Measurements from ENCODE around the gene DGCR6L.
"Not testable (repeated sequence)": the region's sequence is repeated elsewhere in the genome, so short reads cannot be mapped to it uniquely, and the experiment has no call there.

The DGCR6L gene

GRCh38 chr22:20279662-20280134 is 40.2 kb downstream of the DGCR6L start:
- DNase-seq, result no peak
- Histone ChIP-seq H3K27me3 (ENCODE audit: insufficient read depth, low read length, poor library complexity) (no peaks in the 10 kb centered on the region), H3K4me3 (ENCODE audit: low read depth in 1 of 2, low read length in 2 of 2) (no peak overlapping the region), H3K9ac (ENCODE audit: low read depth, low read length) (no peak overlapping the region), H3K79me2 (ENCODE audit: insufficient read depth, low read length) (no peaks in the 10 kb centered on the region), H3K9me3 (ENCODE audit: insufficient read depth, low read length, severe bottlenecking) (no peaks in the 10 kb centered on the region), H3K4me2 (ENCODE audit: insufficient read depth, low read length) (no peak overlapping the region), H3K36me3 (ENCODE audit: insufficient read depth, low read length) (no peaks in the 10 kb centered on the region), H2AFZ (ENCODE audit: low read depth, low read length) (no peak overlapping the region), H3K27ac (ENCODE audit: low read length) (no peak overlapping the region), H4K20me1 (ENCODE audit: insufficient read depth, low read length) (no peaks in the 10 kb centered on the region), H3K4me1 (ENCODE audit: insufficient read depth, low read length) (no peaks in the 10 kb centered on the region)
- TF ChIP-seq CTCF (IDR thresholded peaks at IDR 0.05; ENCODE audit: borderline replicate concordance, extremely low read depth, low read length, poor library complexity, severe bottlenecking) (no peak), EZH2 (IDR thresholded peaks at IDR 0.05; ENCODE audit: borderline replicate concordance, low read depth, low read length, severe bottlenecking) (no peak)
- peak; percentile 53 for ATAC-seq (ENCODE audit: insufficient read depth, low read depth)

GRCh38 chr22:20278726-20279490 is 41.0 kb downstream of the DGCR6L start:
- H3K27ac ChIP-seq (ENCODE audit: low read length); ATAC-seq (ENCODE audit: insufficient read depth, low read depth); H2AFZ ChIP-seq (ENCODE audit: low read depth, low read length); H3K4me1 ChIP-seq (ENCODE audit: insufficient read depth, low read length); H3K27me3 ChIP-seq (ENCODE audit: insufficient read depth, low read length, poor library complexity); H4K20me1 ChIP-seq (ENCODE audit: insufficient read depth, low read length); H3K36me3 ChIP-seq (ENCODE audit: insufficient read depth, low read length); H3K9me3 ChIP-seq (ENCODE audit: insufficient read depth, low read length, severe bottlenecking); H3K4me2 ChIP-seq (ENCODE audit: insufficient read depth, low read length); H3K79me2 ChIP-seq (ENCODE audit: insufficient read depth, low read length); H3K4me3 ChIP-seq (ENCODE audit: low read depth in 1 of 2, low read length in 2 of 2); DNase-seq; H3K9ac ChIP-seq (ENCODE audit: low read depth, low read length): not testable (repeated sequence)

- not testable (repeated sequence) for H3K4me2 ChIP-seq (ENCODE audit: insufficient read depth, low read length); H3K27me3 ChIP-seq (ENCODE audit: insufficient read depth, low read length, poor library complexity); H3K9ac ChIP-seq (ENCODE audit: low read depth, low read length); H3K27ac ChIP-seq (ENCODE audit: low read length); H3K9me3 ChIP-seq (ENCODE audit: insufficient read depth, low read length, severe bottlenecking); DNase-seq; H2AFZ ChIP-seq (ENCODE audit: low read depth, low read length); H3K36me3 ChIP-seq (ENCODE audit: insufficient read depth, low read length); ATAC-seq (ENCODE audit: insufficient read depth, low read depth); H4K20me1 ChIP-seq (ENCODE audit: insufficient read depth, low read length); H3K79me2 ChIP-seq (ENCODE audit: insufficient read depth, low read length); H3K4me3 ChIP-seq (ENCODE audit: low read depth in 1 of 2, low read length in 2 of 2); H3K4me1 ChIP-seq (ENCODE audit: insufficient read depth, low read length)
These were observed 41.8 kb downstream of the DGCR6L start for GRCh38 chr22:20277936-20278635.

GRCh38 chr22:20276468-20276867 is 43.4 kb downstream of the DGCR6L start:
- no peak overlapping the region for H2AFZ ChIP-seq (ENCODE audit: low read depth, low read length)
- no peak overlapping the region for H3K4me3 ChIP-seq (ENCODE audit: low read depth in 1 of 2, low read length in 2 of 2)
- H3K27me3 ChIP-seq (ENCODE audit: insufficient read depth, low read length, poor library complexity), result no peaks in the 10 kb centered on the region
- DNase-seq (no peak), ATAC-seq (ENCODE audit: insufficient read depth, low read depth) (no peak)
- H4K20me1 ChIP-seq (ENCODE audit: insufficient read depth, low read length), result no peaks in the 10 kb centered on the region
- H3K4me1 ChIP-seq (ENCODE audit: insufficient read depth, low read length), result no peaks in the 10 kb centered on the region
- no peak overlapping the region for H3K4me2 ChIP-seq (ENCODE audit: insufficient read depth, low read length)
- H3K79me2 ChIP-seq (ENCODE audit: insufficient read depth, low read length), result no peaks in the 10 kb centered on the region
- H3K9ac ChIP-seq (ENCODE audit: low read depth, low read length), result no peak overlapping the region
- H3K9me3 ChIP-seq (ENCODE audit: insufficient read depth, low read length, severe bottlenecking), result no peaks in the 10 kb centered on the region
- H3K36me3 ChIP-seq (ENCODE audit: insufficient read depth, low read length), result no peaks in the 10 kb centered on the region
- TF ChIP-seq EZH2 (IDR thresholded peaks at IDR 0.05; ENCODE audit: borderline replicate concordance, low read depth, low read length, severe bottlenecking), result no peak
- TF ChIP-seq CTCF (IDR thresholded peaks at IDR 0.05; ENCODE audit: borderline replicate concordance, extremely low read depth, low read length, poor library complexity, severe bottlenecking), result no peak
- H3K27ac ChIP-seq (ENCODE audit: low read length), result no peak overlapping the region
